H1 (cell line): ENCODE results near the gene SEMG2. TPM values are rescaled to one million over a fixed set of nuclear protein-coding genes. Genes with fewer than 3 reads are reported as not detected.

ENCODE experiments used
- CTCF ChIA-PET: fragments of 300-600 bp; sonication (Branson Sonifier 250); formaldehyde crosslinking; loops from one replicate; lab custom pipeline; 2021; ENCODE audit not compliant: partially characterized antibody; lab: Charles Lee
- POLR2A ChIA-PET: fragments of 300-600 bp; sonication (Branson Sonifier 250); formaldehyde crosslinking; loops from one replicate; lab custom pipeline; 2021; ENCODE audit warnings: inconsistent platforms; ENCODE audit not compliant: partially characterized antibody; lab: Charles Lee
- DNase-seq, 2 experiments: peaks; one replicate each; pipeline versions ENCODE4 v3.0.0 to v3.0.0-alpha.2; 2010 to 2022; ENCODE audit warnings: low spot score in 2 of 2, low read depth in 1 of 2, mixed read lengths in 1 of 2
- FAIRE-seq: peaks from 2 replicates; lab custom pipeline; 2011; peaks lifted over from hg19 to GRCh38; lab: Jason Lieb, UNC
- H2AFZ ChIP-seq: 2 replicates; pipeline ENCODE4 v1.8.1; 2012; ENCODE audit warnings: low read length, inconsistent platforms
- H2AK5ac ChIP-seq: 2 replicates; pipeline ENCODE4 v1.6.1; 2013; ENCODE audit warnings: low read depth, low read length
- H2BK120ac ChIP-seq: replicated peaks from 2 replicates; pipeline ENCODE3; 2013; ENCODE audit warnings: low read depth, low read length, inconsistent platforms
- H2BK12ac ChIP-seq: 2 replicates; pipeline ENCODE4 v1.6.1; 2013; ENCODE audit warnings: low read depth, low read length
- H2BK15ac ChIP-seq: 2 replicates; pipeline ENCODE4 v1.6.1; 2013; ENCODE audit warnings: low read length
- H2BK20ac ChIP-seq: 2 replicates; pipeline ENCODE4 v1.6.1; 2013; ENCODE audit warnings: low read length
- H2BK5ac ChIP-seq: 2 replicates; pipeline ENCODE4 v1.6.1; 2013; ENCODE audit warnings: low read depth, low read length
- H3K14ac ChIP-seq: 2 replicates; pipeline ENCODE4 v1.6.1; 2013; ENCODE audit warnings: inconsistent platforms; ENCODE audit not compliant: insufficient read length
- H3K18ac ChIP-seq: 2 replicates; pipeline ENCODE4 v1.6.1; 2013; ENCODE audit warnings: low read length; ENCODE audit errors: extremely low read depth
- H3K23ac ChIP-seq: 2 replicates; pipeline ENCODE4 v1.6.1; 2013; ENCODE audit warnings: inconsistent platforms; ENCODE audit not compliant: insufficient read length
- H3K23me2 ChIP-seq: 2 replicates; pipeline ENCODE4 v1.6.1; 2013; ENCODE audit warnings: low read depth, low read length
- H3K27ac ChIP-seq: 2 replicates; pipeline ENCODE4 v1.6.1; 2011; ENCODE audit warnings: low read depth, low read length, inconsistent platforms
- H3K27me3 ChIP-seq, 4 experiments: replicated peaks in 1 of 4; 1 replicate in 1 of 4; 2 replicates in 3 of 4; pipeline versions ENCODE4 v1.6.1 to v1.8.1; 2011 to 2013; ENCODE audit warnings: low read length in 3 of 4, mild to moderate bottlenecking in 3 of 4, inconsistent platforms in 2 of 4, mixed read lengths in 2 of 4, moderate library complexity in 1 of 4; ENCODE audit not compliant: control insufficient read depth in 3 of 4, insufficient read depth in 3 of 4; ENCODE audit errors: extremely low read depth in 1 of 4
- H3K36me3 ChIP-seq, 4 experiments: 2 replicates each; pipeline versions ENCODE4 v1.6.1 to v1.8.1; 2011 to 2013; ENCODE audit warnings: mild to moderate bottlenecking in 4 of 4, low read length in 3 of 4, moderate library complexity in 2 of 4, control low read depth in 1 of 4, inconsistent platforms in 1 of 4; ENCODE audit not compliant: insufficient read depth in 4 of 4, control insufficient read depth in 2 of 4
- H3K4ac ChIP-seq: replicated peaks from 2 replicates; pipeline ENCODE3; 2013; ENCODE audit warnings: low read length, low read depth, mixed read lengths, inconsistent platforms; ENCODE audit not compliant: insufficient read length
- H3K4me1 ChIP-seq, 4 experiments: replicated peaks in 1 of 4; 1 replicate in 1 of 4; 2 replicates in 3 of 4; pipeline versions ENCODE4 v1.6.1 to v1.8.1; 2011 to 2013; ENCODE audit warnings: low read length in 3 of 4, inconsistent platforms in 2 of 4, mixed read lengths in 1 of 4; ENCODE audit not compliant: insufficient read depth in 4 of 4, control insufficient read depth in 3 of 4
- H3K4me2 ChIP-seq, 2 experiments: 2 replicates each; pipeline versions ENCODE4 v1.6.1 to v1.8.1; 2011 to 2013; ENCODE audit warnings: low read depth in 2 of 2, low read length in 2 of 2, control low read depth in 1 of 2, inconsistent platforms in 1 of 2, mild to moderate bottlenecking in 1 of 2; ENCODE audit not compliant: insufficient read depth in 1 of 2
- H3K4me3 ChIP-seq, 4 experiments: fragments of 200-600, 300-600 bp in 1 of 4; sonication (generic), shearing (Covaris generic), sonication (Bioruptor Twin) in 1 of 4; 2 replicates each; pipeline versions ENCODE4 v1.5.1 to v1.8.1; 2011 to 2016; ENCODE audit warnings: low read length in 4 of 4, low read depth in 3 of 4, control low read depth in 2 of 4, inconsistent platforms in 2 of 4, mild to moderate bottlenecking in 2 of 4, mixed read lengths in 1 of 4, moderate library complexity in 1 of 4; ENCODE audit not compliant: insufficient read depth in 2 of 4; ENCODE audit errors: extremely low read depth in 1 of 4
- H3K56ac ChIP-seq: replicated peaks from 2 replicates; pipeline ENCODE3; 2013; ENCODE audit warnings: low read depth, mild to moderate bottlenecking, mixed read lengths, low read length, inconsistent platforms; ENCODE audit not compliant: insufficient read length
- H3K79me1 ChIP-seq: 2 replicates; pipeline ENCODE4 v1.6.1; 2013; ENCODE audit warnings: low read depth, low read length, control low read depth
- H3K79me2 ChIP-seq, 2 experiments: 2 replicates each; pipeline versions ENCODE4 v1.6.1 to v1.8.1; 2012 to 2013; ENCODE audit warnings: low read length in 2 of 2, mild to moderate bottlenecking in 2 of 2, inconsistent platforms in 1 of 2; ENCODE audit not compliant: insufficient read depth in 2 of 2, control insufficient read depth in 1 of 2
- H3K9ac ChIP-seq, 4 experiments: replicated peaks in 1 of 4; 1 replicate in 1 of 4; 2 replicates in 3 of 4; pipeline versions ENCODE4 v1.6.1 to v1.8.1; 2011 to 2013; ENCODE audit warnings: low read depth in 3 of 4, low read length in 3 of 4, control low read depth in 2 of 4, mild to moderate bottlenecking in 2 of 4, moderate library complexity in 2 of 4, inconsistent platforms in 1 of 4; ENCODE audit errors: extremely low read depth in 1 of 4
- H3K9me3 ChIP-seq, 2 experiments: 2 replicates each; pipeline versions ENCODE4 v1.6.1 to v1.8.1; 2012 to 2013; ENCODE audit warnings: mild to moderate bottlenecking in 2 of 2, moderate library complexity in 2 of 2, control low read depth in 1 of 2, inconsistent platforms in 1 of 2, low read depth in 1 of 2, low read length in 1 of 2, mixed read lengths in 1 of 2; ENCODE audit not compliant: insufficient read depth in 2 of 2
- H4K20me1 ChIP-seq, 2 experiments: replicated peaks in 1 of 2; 2 replicates each; pipeline versions ENCODE3 to v1.8.1; 2011 to 2013; ENCODE audit warnings: inconsistent platforms in 2 of 2, low read length in 2 of 2, mild to moderate bottlenecking in 1 of 2; ENCODE audit not compliant: insufficient read depth in 2 of 2, control insufficient read depth in 1 of 2
- H4K5ac ChIP-seq: 2 replicates; pipeline ENCODE4 v1.6.1; 2013; ENCODE audit warnings: low read length, low read depth, mixed read lengths, inconsistent platforms; ENCODE audit not compliant: insufficient read length
- H4K8ac ChIP-seq: 2 replicates; pipeline ENCODE4 v1.8.0; 2013; ENCODE audit warnings: mild to moderate bottlenecking, moderate library complexity, low read length, inconsistent platforms; ENCODE audit not compliant: insufficient read depth; ENCODE audit errors: extremely low read depth
- H4K91ac ChIP-seq: replicated peaks from 2 replicates; pipeline ENCODE3; 2013; ENCODE audit warnings: low read length, mixed read lengths, inconsistent platforms; ENCODE audit not compliant: insufficient read length
- CEBPB ChIP-seq: IDR thresholded peaks from 2 replicates; pipeline ENCODE4 v1.6.1; 2012; ENCODE audit warnings: low read depth, low read length
- CREB1 ChIP-seq: IDR thresholded peaks from 2 replicates; pipeline ENCODE4 v1.6.1; 2012; ENCODE audit warnings: inconsistent platforms
- KDM4A ChIP-seq: IDR thresholded peaks from one replicate; pipeline ENCODE4 v1.7.1; 2012; ENCODE audit warnings: low read depth, mild to moderate bottlenecking, moderate library complexity, low read length, inconsistent platforms; ENCODE audit not compliant: severe bottlenecking
- RAD21 ChIP-seq, 2 experiments: IDR thresholded peaks in 1 of 2; conservative IDR thresholded peaks in 1 of 2; 2 replicates each; pipeline ENCODE4 v1.6.1; 2011; ENCODE audit warnings: low read depth in 2 of 2, low read length in 2 of 2, improper control_type of control experiment in 1 of 2, inconsistent platforms in 1 of 2, mild to moderate bottlenecking in 1 of 2, moderate library complexity in 1 of 2
- TCF12 ChIP-seq: IDR thresholded peaks from 2 replicates; pipeline ENCODE4 v1.6.1; 2011; ENCODE audit warnings: low read depth, mild to moderate bottlenecking, low read length
- WGBS, 2 experiments: shearing (Covaris generic) in 1 of 2; methylation state at CpG; one replicate each; pipeline versions ENCODE4 v1.1.6 to v1.1.7; 2013 to 2015; ENCODE audit warnings: low lambda C conversion rate in 2 of 2, mixed read lengths in 2 of 2, inconsistent platforms in 1 of 2, low coverage in 1 of 2, missing lambda C conversion rate in 1 of 2; ENCODE audit not compliant: insufficient replicate concordance in 2 of 2, insufficient coverage in 1 of 2, insufficient read length in 1 of 2; ENCODE audit errors: extremely low coverage in 1 of 2, missing lambda C conversion rate in 1 of 2; 5-methylcytosine and 5-hydroxymethylcytosine counted together
- polyA plus RNA-seq, 7 experiments: library from polyadenylated mRNA; depleted of rRNA in 3 of 7; stranded (reverse) in 5 of 7; unstranded in 2 of 7; fragments of >200 nt in 5 of 7; fragments of 200-250 nt in 2 of 7; gene quantifications; 1 replicate in 5 of 7; 2 replicates in 1 of 7; 4 replicates in 1 of 7; pipeline versions ENCODE4 v1.2.1 to v1.2.3, GENCODE V29; 2011 to 2013; ENCODE audit warnings: missing spikeins in 2 of 7, mixed read lengths in 2 of 7
- total RNA-seq: library from RNA; stranded (reverse); fragmentation: NEBNext Ultra II Directional; extraction: Animal tissue kit (Norgen Biotek cat#: 25700); gene quantifications from 2 replicates; pipeline ENCODE4 v1.2.1, GENCODE V29; 2021
- TF ChIP-seq, protein P1 (sequence below): IDR thresholded peaks from 2 replicates; pipeline ENCODE4 v1.6.1; 2012; ENCODE audit warnings: inconsistent platforms
- TF ChIP-seq, protein P2 (sequence below): IDR thresholded peaks from 2 replicates; pipeline ENCODE4 v1.6.1; 2012; ENCODE audit warnings: inconsistent platforms
- TF ChIP-seq, protein P3 (sequence below), 3 experiments: IDR thresholded peaks; 1 replicate in 2 of 3; 2 replicates in 1 of 3; pipeline versions ENCODE4 v1.5.1 to v1.6.1; 2011; ENCODE audit warnings: low read length in 3 of 3, mild to moderate bottlenecking in 3 of 3, inconsistent platforms in 2 of 3, low read depth in 1 of 3, moderate library complexity in 1 of 3; ENCODE audit not compliant: insufficient read depth in 1 of 3; ENCODE audit errors: control extremely low read depth in 1 of 3

SEMG2 gene
- total and polyA plus RNA-seq, 2 of the 8 experiments (the other 6 are each of a cell fraction or from before 2014, with no cell fraction given): not detected

DNA sequence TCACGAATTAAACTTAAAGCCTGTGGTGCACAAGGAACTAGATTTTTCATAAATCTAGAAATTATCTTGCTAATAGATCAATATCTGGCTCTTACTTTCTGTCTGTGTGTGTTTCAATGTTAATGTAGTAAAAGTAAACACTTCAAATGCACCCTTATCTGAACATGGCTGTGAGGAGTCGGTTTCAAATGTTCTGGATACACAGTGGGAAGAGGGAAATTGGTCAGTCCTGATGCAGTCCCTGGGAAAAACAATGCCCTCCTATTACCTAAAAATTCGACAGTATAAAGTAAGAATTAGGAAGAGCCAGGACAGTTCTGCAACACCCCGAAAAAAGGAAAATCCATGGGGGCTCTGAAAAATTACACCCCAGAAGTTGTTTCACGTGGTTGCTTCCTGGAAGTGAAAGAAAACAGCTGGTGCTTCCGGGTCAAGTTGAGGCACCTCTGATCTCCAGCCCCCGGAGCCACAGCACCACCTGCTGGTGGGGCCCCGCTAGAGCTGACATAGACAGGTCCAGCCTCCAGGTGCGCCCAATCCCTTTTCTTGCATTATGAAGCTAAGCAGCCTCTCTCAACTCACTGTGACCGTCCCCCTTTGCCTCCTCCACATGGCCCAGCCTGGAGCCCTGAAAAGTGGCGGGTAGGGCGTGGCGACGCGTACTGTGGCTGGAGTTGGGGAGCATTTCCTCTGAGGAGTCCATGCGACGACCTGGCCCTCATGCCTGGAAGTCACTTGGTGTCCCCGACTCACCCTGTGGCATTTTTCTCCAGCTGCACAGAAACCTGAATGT, 8.3 kb downstream of the SEMG2 start:
- H2AK5ac ChIP-seq: no peak overlapping the region
- no peak overlapping the region for H3K18ac ChIP-seq
- H3K14ac ChIP-seq: no peak overlapping the region
- no peak overlapping the region for H3K4me2 ChIP-seq
- no peak overlapping the region for H3K4me3 ChIP-seq
- 70% methylated on average over 18 of the region's 18 CpGs; no CpG with 5 or more reads in 1 of the 2 experiments for WGBS, 2 experiments
- H3K56ac ChIP-seq: no peak overlapping the region
- no peaks in the 10 kb centered on the region for H3K79me1 ChIP-seq
- no peak overlapping the region for H2BK15ac ChIP-seq
- H3K27me3 ChIP-seq: no peaks in the 10 kb centered on the region; a peak in 1 of 7 replicates
- no peak overlapping the region for H4K8ac ChIP-seq
- H3K9ac ChIP-seq: no peak overlapping the region
- peak; percentile 21 to 96 for DNase-seq
- no peaks in the 10 kb centered on the region for H3K36me3 ChIP-seq
- CTCF ChIA-PET: interaction anchor here (0.6 to 2.5 kb wide), 32 partner anchors 12 to 202 kb away, joined by 3 to 27 read pairs (median 4); partner anchors contain the start of genes SEMG1, SLPI and WFDC5
- H4K5ac ChIP-seq: no peak overlapping the region
- no peak for FAIRE-seq
- H3K23ac ChIP-seq: no peak overlapping the region
- no peak overlapping the region for H2BK120ac ChIP-seq
- no peak overlapping the region for H3K27ac ChIP-seq
- H3K79me2 ChIP-seq: no peaks in the 10 kb centered on the region
- H2BK12ac ChIP-seq: peak overlapping the region; percentile 45; the same call in 1 of the 2 replicates
- H2AFZ ChIP-seq: peak overlapping the region; percentile 7
- H4K20me1 ChIP-seq: no peaks in the 10 kb centered on the region
- H3K23me2 ChIP-seq: no peaks in the 10 kb centered on the region
- no peak overlapping the region for H4K91ac ChIP-seq
- H3K9me3 ChIP-seq: no peaks in the 10 kb centered on the region; a peak in 1 of 4 replicates
- no peak overlapping the region for H2BK20ac ChIP-seq
- H3K4me1 ChIP-seq: no peaks in the 10 kb centered on the region
- H2BK5ac ChIP-seq: no peak overlapping the region
- POLR2A ChIA-PET: interaction anchor here (0.7 kb wide), 1 partner anchor 9 kb away, joined by 3 read pairs; the partner anchor contains the start of gene SEMG2
- no peak overlapping the region for H3K4ac ChIP-seq
- TF ChIP-seq, protein P1, sequence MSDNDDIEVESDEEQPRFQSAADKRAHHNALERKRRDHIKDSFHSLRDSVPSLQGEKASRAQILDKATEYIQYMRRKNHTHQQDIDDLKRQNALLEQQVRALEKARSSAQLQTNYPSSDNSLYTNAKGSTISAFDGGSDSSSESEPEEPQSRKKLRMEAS: peak; percentile 67
- TF ChIP-seq RAD21 (IDR thresholded peaks at IDR 0.05 in 1 of 2, conservative IDR thresholded peaks at IDR 0.05 in 1 of 2; ENCODE audit: low read depth in 2 of 2, low read length in 2 of 2): peak; percentile 85 to 90
- TF ChIP-seq, protein P2, sequence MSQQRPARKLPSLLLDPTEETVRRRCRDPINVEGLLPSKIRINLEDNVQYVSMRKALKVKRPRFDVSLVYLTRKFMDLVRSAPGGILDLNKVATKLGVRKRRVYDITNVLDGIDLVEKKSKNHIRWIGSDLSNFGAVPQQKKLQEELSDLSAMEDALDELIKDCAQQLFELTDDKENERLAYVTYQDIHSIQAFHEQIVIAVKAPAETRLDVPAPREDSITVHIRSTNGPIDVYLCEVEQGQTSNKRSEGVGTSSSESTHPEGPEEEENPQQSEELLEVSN: peak; percentile 58
- TF ChIP-seq TCF12: peak; percentile 82; the same call in 1 of the 2 replicates
- TF ChIP-seq KDM4A: no peak
- TF ChIP-seq, protein P3, sequence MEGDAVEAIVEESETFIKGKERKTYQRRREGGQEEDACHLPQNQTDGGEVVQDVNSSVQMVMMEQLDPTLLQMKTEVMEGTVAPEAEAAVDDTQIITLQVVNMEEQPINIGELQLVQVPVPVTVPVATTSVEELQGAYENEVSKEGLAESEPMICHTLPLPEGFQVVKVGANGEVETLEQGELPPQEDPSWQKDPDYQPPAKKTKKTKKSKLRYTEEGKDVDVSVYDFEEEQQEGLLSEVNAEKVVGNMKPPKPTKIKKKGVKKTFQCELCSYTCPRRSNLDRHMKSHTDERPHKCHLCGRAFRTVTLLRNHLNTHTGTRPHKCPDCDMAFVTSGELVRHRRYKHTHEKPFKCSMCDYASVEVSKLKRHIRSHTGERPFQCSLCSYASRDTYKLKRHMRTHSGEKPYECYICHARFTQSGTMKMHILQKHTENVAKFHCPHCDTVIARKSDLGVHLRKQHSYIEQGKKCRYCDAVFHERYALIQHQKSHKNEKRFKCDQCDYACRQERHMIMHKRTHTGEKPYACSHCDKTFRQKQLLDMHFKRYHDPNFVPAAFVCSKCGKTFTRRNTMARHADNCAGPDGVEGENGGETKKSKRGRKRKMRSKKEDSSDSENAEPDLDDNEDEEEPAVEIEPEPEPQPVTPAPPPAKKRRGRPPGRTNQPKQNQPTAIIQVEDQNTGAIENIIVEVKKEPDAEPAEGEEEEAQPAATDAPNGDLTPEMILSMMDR (IDR thresholded peaks at IDR 0.05; ENCODE audit: control extremely low read depth in 1 of 3, insufficient read depth in 1 of 3, low read depth in 1 of 3, low read length in 3 of 3): peak; percentile 91 to 97 (median 93)
- TF ChIP-seq CREB1: 0 out of 2 replicates have a peak, but pooled peaks have one; percentile 24
- no peak for TF ChIP-seq CEBPB
